ENCODE measurements around the gene MYADML2. TPM values are rescaled to one million over a fixed set of nuclear protein-coding genes. Genes with fewer than 3 reads are reported as not detected.

MYADML2 gene
- total RNA-seq, 1 donor from 2014 or later = 51.9 TPM

- peak; percentile 96 for DNase-seq
These were observed 35.6 kb downstream of the MYADML2 start, which contains the start of gene PCYT2 for GRCh38 chr17:81911277-81911961. Gene PCYT2, minus strand, starts transcription at chr17:81911399. Its CDS starts 44 bp downstream, at chr17:81911355.

GRCh38 chr17:81910840-81911276 lies 36.2 kb downstream of the MYADML2 start:
- no peak for DNase-seq

GRCh38 chr17:81909966-81910839 lies 36.8 kb downstream of the MYADML2 start:
- DNase-seq = no peak

GRCh38 chr17:81909231-81909630 lies 37.8 kb downstream of the MYADML2 start:
- no peak for DNase-seq

- DNase-seq = no peak
These were observed 38.2 kb downstream of the MYADML2 start for GRCh38 chr17:81908793-81909192.

GRCh38 chr17:81907219-81908145 lies 39.6 kb downstream of the MYADML2 start:
- no peak for DNase-seq

- no peak for DNase-seq
These were observed 40.4 kb downstream of the MYADML2 start for GRCh38 chr17:81906476-81907218.

GRCh38 chr17:81905993-81906392 lies 41.0 kb downstream of the MYADML2 start:
- DNase-seq = no peak

GRCh38 chr17:81905424-81905875 lies 41.6 kb downstream of the MYADML2 start:
- no peak for DNase-seq

- no peak for DNase-seq
These were observed 42.2 kb downstream of the MYADML2 start for GRCh38 chr17:81904600-81905423.

- no peak for DNase-seq
These were observed 43.0 kb downstream of the MYADML2 start for GRCh38 chr17:81903896-81904599.

GRCh38 chr17:81903415-81903831 lies 43.6 kb downstream of the MYADML2 start:
- no peak for DNase-seq

- DNase-seq = no peak
These were observed 44.2 kb downstream of the MYADML2 start for GRCh38 chr17:81902653-81903414.

- DNase-seq = peak; percentile 40
These were observed 44.9 kb downstream of the MYADML2 start, which contains the start of gene NPB for GRCh38 chr17:81902023-81902652. Gene NPB, plus strand, starts transcription at chr17:81902238. Its CDS starts 40 bp downstream, at chr17:81902278.

GRCh38 chr17:81901167-81902022 lies 45.6 kb downstream of the MYADML2 start:
- DNase-seq = no peak

- no peak for DNase-seq
These were observed 46.7 kb downstream of the MYADML2 start for GRCh38 chr17:81900181-81900820.

Measured in tongue (tissue), 2 donors.